Stimulated activated CD4-positive, alpha-beta T cell treated with anti-CD3 and anti-CD28 coated beads, Interleukin-4, amount 100 ng/mL, for 1 hour (primary cell): Measurements from ENCODE around the gene TIPARP.
"Not testable (repeated sequence)": the region's sequence is repeated elsewhere in the genome, so short reads cannot be mapped to it uniquely, and the experiment has no call there.

ENCODE experiments used
- DNase-seq: peaks from one replicate; pipeline ENCODE4 v3.0.0-alpha.2; 2020

Gene TIPARP

DNA sequence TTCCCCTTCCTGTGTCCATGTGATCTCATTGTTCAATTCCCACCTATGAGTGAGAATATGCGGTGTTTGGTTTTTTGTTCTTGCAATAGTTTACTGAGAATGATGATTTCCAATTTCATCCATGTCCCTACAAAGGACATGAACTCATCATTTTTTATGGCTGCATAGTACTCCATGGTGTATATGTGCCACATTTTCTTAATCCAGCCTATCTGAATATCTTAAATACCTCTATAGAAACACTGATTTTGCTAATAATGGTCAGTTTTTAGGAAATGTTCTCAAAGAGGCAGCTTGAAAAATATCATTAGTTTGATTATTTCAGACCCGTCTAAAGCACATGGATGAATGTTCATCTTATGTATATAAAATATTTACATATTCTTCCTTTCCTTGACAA is 21.7 kb upstream of the TIPARP start:
- not testable (repeated sequence) for DNase-seq

DNA sequence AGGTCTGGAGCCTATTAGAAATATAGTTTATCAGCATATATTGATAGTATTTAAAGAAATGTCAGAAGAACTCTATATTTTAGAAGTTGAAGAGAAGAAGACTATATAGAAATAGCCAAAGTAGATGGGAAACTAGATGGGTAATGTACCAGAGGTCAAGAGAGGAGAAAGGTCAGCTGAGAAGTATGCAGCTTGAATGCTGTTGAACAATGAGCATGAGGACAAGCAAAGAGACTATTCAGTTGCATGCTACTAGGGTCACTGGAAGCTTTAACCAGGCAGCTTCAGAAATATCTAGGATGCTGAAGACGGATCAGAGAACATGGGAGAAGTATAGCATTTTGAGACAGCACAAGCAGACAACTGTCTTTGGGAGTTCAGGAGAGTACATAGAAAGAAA is 19.6 kb upstream of the TIPARP start:
- DNase-seq, result no peak

DNA sequence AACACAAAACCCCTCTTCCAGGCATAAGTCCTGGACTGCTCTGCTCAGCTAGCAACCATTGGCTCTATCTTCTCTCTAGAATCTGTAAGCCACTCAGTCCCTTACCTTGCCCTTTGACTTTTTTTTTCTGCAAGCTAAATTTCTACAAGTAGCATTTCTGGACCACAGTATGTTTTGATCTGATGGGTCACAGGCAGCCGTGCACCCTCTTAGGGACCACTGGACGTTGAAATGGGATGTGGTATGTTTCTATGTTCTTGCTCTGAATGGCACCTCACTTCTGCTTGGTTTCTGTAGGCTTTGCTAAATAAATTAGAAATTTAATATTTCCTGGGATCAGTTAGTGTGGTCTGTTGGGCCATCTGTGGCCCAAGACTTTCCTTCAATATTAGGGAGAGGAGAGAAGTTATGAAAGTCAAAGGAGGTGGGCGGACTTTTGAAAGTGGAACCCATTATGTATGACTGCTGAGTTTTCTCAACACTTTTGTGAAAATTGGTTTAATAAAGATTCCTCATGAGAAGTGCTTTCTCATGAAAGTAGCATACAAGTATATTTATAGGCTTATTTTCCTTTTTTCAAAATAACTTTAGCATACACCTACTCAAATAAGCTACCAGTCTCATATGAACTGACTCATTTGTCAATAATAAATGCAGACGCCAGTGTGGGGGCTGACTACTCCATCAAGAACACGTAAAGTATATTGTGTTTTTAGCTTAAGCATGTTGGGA is 18.4 kb upstream of the TIPARP start:
- DNase-seq, result no peak

DNA sequence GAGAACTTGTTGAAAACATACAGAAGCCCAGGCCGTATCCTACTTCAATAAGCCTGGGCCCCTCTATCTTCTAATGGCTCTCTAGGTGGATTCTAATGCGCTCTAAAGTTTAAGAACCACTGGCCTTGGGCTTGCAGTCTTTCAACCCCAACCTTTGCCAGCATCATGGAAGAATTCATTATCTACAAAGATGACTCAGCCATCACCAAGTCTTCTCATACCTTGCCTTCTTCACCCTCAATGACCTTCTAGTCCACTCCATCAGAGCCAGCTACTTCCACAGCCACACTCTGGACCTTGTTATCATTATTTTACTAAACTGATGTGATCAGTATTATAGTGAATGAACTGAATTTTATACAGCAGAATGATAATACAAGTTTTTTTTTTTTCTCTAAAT is 16.9 kb upstream of the TIPARP start:
- no peak for DNase-seq

DNA sequence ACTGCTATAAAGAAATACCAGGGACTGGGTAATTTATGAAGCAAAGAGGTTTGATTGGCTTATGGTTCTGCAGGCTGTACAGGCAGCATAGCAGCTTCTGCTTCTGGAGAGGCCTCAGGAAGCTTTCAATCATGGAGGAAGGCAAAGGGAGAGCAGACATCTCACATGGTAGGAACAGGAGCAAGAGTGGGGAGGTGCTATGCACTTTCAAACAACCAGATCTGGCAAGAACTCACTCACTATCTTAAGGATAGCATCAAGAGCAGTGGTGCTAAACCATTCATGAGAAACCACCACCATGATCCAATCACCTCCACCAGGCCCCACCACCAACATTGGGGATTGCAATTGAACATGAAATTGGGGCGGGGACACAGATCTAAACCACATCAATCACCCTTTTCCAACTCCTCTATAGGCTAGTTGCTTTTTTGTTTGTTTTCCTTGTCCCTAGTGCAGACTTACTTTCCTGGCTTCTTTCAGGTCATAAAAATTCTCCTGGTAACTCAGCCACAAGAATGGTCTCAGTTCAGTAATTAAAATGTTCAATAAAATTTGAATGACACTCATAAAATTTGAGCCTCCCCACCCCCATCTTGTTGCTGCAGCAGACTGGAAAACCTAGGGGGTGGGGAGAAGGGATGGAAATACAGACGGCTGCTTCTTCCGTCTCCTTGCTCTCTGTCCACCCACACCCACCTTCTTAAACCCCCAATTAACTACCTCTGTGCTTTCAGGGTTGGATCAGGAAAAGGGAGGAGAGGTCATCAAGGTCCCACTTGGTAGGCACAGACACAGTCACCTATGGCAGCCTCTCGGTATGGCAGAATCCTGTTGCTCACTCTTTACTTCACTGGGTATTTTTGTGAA is 16.3 kb upstream of the TIPARP start:
- DNase-seq, result no peak

DNA sequence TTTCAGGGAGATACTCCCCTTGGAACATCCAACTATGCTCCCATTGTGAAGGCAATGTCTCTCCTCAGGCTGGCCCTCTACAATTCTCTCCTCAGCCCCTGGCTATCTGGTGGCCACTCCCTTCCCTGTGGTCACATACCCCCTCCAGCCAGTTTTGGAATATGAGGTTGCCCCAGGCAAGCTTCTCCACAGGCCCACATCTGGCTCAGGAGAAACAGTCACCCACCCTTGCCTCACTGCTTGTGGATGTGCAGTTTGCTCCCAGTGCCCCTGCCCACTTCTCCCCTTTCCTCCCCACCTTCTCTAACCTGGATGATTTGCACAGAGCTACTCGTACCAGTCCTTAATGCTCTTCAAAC is 15.7 kb upstream of the TIPARP start:
- no peak for DNase-seq

DNA sequence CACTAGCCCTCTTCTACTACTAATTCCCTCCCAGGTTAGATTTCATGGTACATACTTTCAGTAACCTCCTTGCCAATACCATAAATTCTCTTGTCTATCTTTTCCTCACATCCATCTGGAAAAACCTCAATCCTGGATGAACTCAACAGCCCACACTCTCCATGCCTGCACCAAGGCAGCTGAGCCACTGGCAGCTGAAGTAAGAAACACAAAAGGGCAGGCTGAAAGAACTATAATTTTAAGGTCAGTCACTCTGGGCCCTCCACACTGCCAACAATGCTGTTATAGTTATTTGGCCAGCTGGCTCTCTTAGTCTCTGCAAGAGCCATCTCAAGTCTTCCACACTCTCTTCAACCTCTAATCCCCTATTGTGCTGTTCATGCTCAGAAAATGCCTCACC is 15.1 kb upstream of the TIPARP start:
- no peak for DNase-seq

DNA sequence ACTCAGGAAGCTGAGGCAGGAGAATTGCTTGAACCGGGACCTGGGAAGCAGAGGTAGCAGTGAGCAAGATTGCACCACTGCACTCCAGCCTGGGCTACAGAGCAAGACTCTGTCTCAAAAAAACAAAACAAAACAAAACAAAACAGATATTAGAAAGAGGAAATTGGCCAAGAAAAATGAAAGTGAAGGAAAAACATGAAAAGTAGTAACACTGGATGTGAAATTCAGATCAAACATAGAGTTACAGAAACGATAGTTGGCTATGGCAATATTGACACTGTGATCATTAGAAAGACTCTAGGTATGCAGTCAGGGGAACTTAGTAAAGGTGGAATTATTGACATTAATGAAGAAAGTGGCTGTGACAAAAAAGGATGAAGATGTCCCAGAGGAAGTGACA is 13.2 kb upstream of the TIPARP start:
- DNase-seq, result no peak

DNA sequence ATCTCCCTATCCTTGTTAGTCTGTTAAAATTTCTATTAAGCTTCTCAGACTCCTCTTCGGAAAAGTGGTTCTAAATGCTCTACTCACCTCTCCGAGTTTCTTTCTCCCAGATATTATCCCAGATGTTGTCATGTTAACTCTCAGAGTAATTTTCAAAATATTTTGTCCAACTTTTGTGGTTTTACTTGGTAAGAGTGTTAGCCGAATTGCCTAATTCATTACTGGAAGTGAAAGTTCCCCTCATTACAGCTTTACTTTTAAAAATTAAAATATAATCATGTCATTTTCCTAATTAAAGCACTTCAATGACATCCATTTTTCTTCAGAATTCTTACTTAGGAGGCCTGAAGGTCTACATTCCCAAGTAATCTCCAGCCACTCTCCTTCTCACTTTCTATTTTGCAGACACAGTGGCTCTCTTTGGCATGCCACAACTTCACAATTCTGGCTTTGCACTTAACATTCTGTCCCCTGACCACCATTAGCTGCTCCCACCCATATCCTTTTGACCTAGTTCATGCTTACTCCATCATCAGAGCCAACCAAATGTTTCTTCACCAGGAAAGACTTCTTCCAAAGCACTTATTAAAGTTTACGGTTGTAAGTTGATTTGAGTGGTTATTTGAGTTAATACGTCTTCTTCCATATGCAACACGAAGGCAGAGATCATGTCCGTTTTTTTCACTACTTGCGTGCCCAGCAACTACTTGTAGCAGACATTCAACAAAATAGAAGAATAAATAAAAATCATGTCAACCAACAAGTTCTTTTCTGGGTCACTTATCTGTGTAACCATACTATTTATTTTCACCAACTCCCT is 10.2 kb upstream of the TIPARP start:
- no peak for DNase-seq

DNA sequence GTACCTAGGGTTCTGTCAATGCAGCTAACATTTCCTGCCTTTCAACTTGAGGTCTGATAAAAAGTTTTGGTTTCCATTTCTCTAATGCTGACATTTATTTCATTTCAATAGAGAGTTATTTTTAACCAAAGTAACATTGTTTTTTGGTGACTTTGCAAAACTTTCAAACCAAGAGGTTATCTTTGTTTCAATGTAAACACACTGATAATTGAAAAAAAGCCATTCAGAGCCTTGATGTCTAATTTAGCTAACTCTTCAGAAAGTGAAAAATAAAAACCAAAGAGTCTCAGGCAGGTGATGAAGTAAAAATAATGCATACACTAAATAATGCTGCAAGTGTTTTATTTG is 9.6 kb upstream of the TIPARP start:
- no peak for DNase-seq

DNA sequence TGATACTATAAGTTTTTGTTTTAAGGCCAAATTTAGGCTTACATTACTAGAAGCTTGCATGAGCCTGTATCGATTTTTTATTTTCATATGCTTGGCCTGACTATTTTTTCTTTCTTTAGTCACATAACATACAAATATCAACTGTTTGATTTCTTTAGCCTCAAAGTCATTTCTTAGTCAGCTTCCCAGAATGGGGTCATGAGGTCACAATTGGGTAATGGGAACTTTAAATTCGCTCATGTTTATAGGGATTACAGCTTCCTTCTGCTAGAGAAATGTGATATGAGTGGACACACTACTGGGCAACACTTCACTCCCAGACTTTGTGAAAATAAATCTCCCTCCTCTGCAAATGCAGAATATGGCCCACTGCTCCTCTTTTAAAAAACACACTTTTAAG is 9.1 kb upstream of the TIPARP start:
- no peak for DNase-seq

DNA sequence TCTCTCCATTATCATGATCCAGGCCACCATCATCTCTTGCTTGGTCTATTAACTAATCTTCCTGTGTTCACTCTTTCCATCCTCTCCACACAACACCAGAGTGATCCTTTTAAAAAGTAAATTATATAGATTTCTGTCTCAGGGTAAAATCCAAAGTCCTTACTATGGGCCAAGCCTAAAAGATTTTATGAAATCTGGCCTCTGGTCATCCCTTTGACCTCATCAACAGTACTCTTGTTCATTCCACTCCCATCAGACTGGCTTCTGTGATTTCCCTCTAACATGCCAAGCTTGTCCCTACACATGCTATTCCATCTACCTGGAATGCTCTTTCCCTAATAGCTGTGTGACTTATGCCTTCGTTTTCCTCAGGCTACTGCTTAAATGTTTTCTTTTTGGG is 8.3 kb upstream of the TIPARP start:
- DNase-seq, result no peak

DNA sequence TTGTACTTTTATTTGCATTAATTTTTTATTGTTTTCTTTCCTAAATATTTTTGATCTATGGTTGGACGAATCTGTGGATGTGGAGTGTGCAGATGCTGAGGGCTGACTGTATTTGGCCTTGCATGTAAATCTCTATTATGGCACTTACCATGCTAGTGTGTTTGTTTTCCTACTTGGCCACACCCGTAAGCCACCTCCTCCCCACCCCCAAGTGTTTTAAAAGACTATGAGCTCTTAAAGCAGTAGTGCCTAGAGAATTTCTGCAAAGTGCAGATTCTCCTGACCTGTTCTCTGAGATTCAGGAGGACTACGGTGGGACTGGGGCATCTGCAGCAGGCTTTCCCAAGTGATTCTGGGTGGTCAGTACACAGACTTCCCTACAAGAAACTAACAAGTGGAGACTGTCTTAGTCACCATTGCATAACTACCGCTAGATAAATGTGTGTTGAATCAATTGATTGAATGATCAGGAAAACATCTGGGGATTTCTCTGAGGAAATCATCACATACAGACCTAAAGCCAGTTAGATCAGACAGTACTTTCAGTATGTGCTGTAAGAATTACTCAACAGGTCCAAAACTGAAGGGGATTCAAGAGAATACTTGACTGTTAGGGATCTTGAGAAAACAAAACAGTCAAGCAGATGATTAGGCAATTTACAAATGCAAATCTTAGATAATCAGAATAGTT is 6.2 kb upstream of the TIPARP start:
- no peak for DNase-seq

DNA sequence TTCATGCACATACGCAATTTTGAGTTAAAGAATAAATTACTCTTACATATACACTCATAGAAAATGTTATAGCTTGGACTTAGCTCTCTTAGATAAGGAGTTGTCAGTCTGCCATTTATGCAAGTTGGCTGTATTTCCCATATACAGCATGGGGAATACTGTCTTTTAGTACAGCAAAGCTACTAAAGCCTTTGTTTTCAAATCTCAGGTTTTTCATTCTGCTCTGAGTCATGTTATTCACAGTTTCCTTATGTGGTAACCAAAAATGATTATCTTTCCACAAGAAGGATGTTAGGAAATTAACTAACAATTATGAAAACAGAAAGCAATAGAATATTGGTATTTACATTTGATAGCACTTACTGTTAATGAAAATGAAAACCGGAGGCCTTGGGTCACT is 4.3 kb upstream of the TIPARP start:
- no peak for DNase-seq

DNA sequence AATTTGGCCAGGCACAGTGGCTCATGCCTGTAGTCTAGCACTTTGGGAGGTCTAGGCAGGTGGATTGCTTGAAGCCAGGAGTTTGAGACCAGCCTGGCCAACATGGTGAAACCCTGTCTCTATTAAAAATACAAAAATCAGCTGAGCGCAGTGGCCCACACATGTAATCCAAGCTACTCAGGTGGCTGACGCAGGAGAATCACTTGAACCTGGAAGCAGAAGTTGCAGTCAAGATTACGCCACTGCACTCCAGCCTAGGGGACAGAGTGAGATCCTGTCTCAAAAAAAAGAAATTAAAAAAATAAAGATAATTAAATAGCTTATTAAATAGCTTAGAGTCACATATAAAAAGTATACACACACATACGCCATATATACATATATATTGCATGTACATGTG is 3.7 kb upstream of the TIPARP start:
- DNase-seq, result no peak

DNA sequence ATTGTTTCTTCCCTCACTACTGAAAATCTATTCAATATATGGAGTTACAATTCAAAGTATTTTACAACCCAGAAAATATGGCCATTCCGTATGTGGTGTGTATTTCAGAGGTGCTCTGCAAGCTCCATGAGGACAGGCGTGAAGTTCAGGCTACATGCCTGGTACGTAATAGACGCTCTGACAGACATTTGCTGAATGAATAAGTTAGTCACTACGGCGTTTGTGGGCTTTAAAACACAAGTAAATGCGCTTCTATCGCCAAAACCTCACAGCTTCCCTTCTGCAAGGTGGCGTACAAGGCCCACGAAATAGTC is 701 bp upstream of the TIPARP start:
- no peak for DNase-seq

DNA sequence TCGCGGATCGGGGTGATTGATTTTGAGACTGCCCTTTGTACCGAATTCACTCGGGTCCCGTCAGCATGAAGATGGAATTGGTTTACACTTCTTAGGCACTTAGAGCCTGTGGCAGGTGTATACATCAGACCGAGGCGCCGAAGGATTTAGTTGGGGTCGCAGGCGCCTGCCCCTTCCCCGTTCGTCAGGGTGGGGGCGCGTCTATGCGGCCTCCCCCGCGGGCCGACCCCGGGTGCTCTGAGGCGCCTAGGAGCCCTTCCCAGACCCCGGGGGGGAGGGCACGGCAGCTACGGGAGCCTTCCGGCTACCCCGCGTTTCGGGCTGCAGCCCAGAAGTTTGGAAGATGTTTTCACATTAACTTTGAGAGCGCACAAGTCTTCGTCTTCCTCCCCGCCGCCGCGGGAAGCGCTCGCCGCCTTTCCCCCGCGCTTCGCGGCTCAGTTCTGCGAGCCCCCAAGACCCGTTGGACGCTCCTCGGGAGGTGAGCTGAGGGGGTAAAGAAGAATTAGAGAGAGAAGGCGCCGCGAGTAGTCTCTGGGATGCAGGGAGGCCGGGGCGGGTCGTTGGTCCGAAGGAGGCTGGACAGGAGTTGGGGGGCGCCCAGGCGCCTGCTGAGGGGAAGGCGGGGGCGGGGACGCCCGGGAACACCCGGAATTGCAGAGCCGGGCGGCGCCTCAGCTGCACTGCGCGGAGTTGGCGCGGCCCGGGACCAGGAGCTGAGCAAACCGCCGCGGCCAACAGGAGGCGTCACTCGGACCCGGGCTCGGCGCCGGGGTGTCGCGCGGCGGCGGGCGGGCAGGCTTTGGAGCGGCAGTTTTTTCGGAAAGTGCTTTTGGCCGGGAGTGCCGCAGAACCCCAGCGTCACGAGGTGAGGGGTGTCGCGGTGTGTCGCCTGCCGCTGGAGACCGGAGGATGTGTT is 780 bp downstream of the TIPARP start:
- peak; percentile 41 for DNase-seq

DNA sequence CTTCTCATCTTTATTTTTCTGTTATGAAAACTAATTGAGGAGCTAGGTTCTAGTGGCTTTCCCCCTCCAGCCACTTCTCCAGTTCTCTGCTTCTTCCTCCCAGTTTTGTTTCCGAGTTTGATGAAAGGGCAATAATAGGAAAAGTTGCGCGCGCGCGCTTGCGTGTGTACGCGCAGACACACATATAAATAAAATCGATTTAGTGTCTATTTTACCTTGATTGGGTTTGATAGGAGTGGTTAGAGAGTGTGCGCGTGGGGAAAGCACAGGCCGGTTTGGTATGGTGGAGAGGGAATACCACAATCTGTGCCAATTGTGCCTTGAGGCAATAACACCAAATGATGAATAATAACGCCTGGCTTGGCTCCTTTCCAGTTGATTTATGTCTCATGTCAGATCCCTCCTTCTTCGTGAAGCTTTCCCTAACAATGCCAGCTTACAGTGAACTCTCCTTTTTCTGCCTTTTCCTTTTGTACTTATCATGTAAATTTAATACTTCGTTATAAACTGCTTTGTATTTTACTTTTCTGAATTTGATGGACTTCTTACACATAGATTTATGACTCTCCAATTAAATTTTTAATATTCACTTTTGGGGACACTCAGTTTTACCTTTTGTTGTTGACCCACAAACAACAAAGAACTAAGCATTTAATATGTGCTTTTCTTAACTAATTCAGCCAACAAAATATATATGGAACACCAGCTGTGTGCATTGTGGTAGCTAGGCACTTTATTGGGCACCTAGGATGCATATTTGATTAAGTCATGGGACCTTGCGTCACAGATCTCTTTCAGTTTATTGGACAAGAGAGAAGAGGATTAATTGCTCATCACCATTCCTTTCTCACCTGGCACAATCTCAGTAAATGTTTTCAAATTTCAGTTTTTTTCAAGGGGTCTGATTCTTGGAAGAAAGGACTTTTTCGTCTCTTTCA is 1.7 kb downstream of the TIPARP start:
- DNase-seq, result peak; percentile 13

DNA sequence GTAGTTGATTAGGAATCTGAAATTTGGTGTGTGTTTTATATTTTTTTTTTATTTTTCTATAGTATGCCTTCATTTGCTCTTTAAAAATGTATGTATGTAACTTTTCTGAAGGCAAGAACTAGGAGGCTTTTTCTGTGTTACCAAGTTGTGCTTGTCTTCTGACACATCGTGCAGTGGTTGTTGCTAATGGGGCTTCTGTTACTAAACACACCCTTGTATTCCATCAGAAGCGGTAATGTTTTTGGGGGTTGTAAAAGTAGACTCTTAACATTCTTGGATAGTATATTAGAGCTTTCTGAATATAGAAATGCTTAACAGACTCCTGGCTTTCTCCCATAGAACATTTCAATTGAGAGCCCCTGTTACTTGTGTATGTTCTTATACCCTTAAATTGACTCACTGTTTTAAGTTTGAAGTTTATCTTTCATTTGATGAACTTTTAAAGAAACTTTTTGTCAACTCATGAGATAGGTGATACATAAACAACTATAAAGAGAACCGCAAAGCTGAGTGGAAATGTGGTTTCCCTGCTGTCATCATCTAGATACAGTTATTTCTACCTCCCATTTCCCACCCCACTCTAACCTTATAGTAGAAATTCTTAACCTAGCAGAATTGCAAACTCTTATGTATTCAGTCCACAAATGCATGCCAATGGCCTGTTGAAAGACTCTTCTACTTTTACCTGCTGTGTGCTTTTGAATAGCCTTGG is 2.5 kb downstream of the TIPARP start:
- no peak for DNase-seq

DNA sequence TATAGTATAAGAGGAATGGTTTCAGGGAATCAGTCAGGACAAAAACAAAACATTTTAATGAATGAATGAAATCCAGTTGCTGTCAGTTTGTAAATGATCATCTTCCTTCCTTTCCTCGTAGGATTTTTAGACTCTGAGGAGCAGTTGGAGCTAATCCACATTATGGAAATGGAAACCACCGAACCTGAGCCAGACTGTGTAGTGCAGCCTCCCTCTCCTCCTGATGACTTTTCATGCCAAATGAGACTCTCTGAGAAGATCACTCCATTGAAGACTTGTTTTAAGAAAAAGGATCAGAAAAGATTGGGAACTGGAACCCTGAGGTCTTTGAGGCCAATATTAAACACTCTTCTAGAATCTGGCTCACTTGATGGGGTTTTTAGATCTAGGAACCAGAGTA is 3.1 kb downstream of the TIPARP start:
- no peak for DNase-seq
